ENCODE data around the gene FOXJ3. TPM values are rescaled to one million over a fixed set of nuclear protein-coding genes. Genes with fewer than 3 reads are reported as not detected.

The FOXJ3 gene
- polyA plus RNA-seq, 1 of the 3 experiments (the other 2 are of a cell fraction): 16.0 TPM

GRCh38 chr1:42251042-42251441 is 84.0 kb downstream of the FOXJ3 start:
- H3K27ac ChIP-seq (ENCODE audit: low read depth in 2 of 2, low read length in 1 of 2): no peak overlapping the region
- H3K4me3 ChIP-seq (ENCODE audit: low read depth in 2 of 2, low read length in 1 of 2): no peak overlapping the region
- DNase-seq: no peak
- H3K9me3 ChIP-seq: no peaks in the 10 kb centered on the region
- H3K4me1 ChIP-seq (ENCODE audit: control insufficient read depth in 1 of 2, insufficient read depth in 2 of 2, low read depth in 1 of 2, low read length in 1 of 2): no peaks in the 10 kb centered on the region
- H3K79me2 ChIP-seq (ENCODE audit: insufficient read depth): peaks cover 75% of the 10 kb centered on the region
- H3K36me3 ChIP-seq (replicated peaks in 1 of 2; ENCODE audit: control insufficient read depth in 1 of 2, insufficient read depth in 2 of 2, low read length in 1 of 2): peaks cover 2 to 30% of the 10 kb centered on the region in 2 experiments
- POLR2A ChIA-PET: no interaction called here
- H3K9me2 ChIP-seq: no peaks in the 10 kb centered on the region
- WGBS (ENCODE audit: low lambda C conversion rate): 100% methylated on average over 1 of the region's 1 CpG
- no peaks in the 10 kb centered on the region for H3K27me3 ChIP-seq (ENCODE audit: insufficient read depth)
- H3K4me2 ChIP-seq: no peak overlapping the region
- H4K20me1 ChIP-seq (ENCODE audit: insufficient read depth): no peaks in the 10 kb centered on the region
- peaks cover 3% of the 10 kb centered on the region for H3F3A ChIP-seq (replicated peaks; ENCODE audit: insufficient read depth)
- CTCF ChIA-PET: no interaction called here
- H3K9ac ChIP-seq: no peak overlapping the region
- H2AFZ ChIP-seq (ENCODE audit: low read depth): no peak overlapping the region
- TF ChIP-seq GABPA (IDR thresholded peaks at IDR 0.05; ENCODE audit: low read depth): no peak
- no peak for TF ChIP-seq MXI1 (IDR thresholded peaks at IDR 0.05; ENCODE audit: low read depth, low read length)
- no peak for TF ChIP-seq EZH2phosphoT487 (IDR thresholded peaks at IDR 0.05; ENCODE audit: borderline replicate concordance, low read depth)
- TF ChIP-seq ZBTB33 (IDR thresholded peaks at IDR 0.05; ENCODE audit: borderline replicate concordance, low read depth): no peak
- no peak for TF ChIP-seq IRF3 (IDR thresholded peaks at IDR 0.05; ENCODE audit: low read depth, low read length)
- no peak for TF ChIP-seq RFX5 (IDR thresholded peaks at IDR 0.05; ENCODE audit: low read length)
- TF ChIP-seq PBX3 (IDR thresholded peaks at IDR 0.05): no peak

- Histone ChIP-seq H3K9me3 (no peaks in the 10 kb centered on the region), H4K20me1 (ENCODE audit: insufficient read depth) (0 out of 2 replicates have a peak, but pooled peaks cover 7% of the 10 kb centered on the region), H3K27ac (ENCODE audit: low read depth in 2 of 2, low read length in 1 of 2) (no peak overlapping the region), H3K9me2 (no peaks in the 10 kb centered on the region), H3K9ac (no peak overlapping the region), H3F3A (replicated peaks; ENCODE audit: insufficient read depth) (peaks cover 3% of the 10 kb centered on the region), H3K27me3 (ENCODE audit: insufficient read depth) (no peaks in the 10 kb centered on the region), H3K4me1 (ENCODE audit: control insufficient read depth in 1 of 2, insufficient read depth in 2 of 2, low read depth in 1 of 2, low read length in 1 of 2) (no peaks in the 10 kb centered on the region), H3K4me2 (no peak overlapping the region), H3K79me2 (ENCODE audit: insufficient read depth) (peaks cover 75% of the 10 kb centered on the region), H2AFZ (ENCODE audit: low read depth) (no peak overlapping the region), H3K4me3 (ENCODE audit: low read depth in 2 of 2, low read length in 1 of 2) (no peak overlapping the region), H3K36me3 (replicated peaks in 1 of 2; ENCODE audit: control insufficient read depth in 1 of 2, insufficient read depth in 2 of 2, low read length in 1 of 2) (peaks cover under 1 to 30% of the 10 kb centered on the region in 2 experiments)
- CTCF ChIA-PET: no interaction called here
- no peak for DNase-seq
- POLR2A ChIA-PET: no interaction called here
- WGBS (ENCODE audit: low lambda C conversion rate): 67% methylated on average over 3 of the region's 3 CpGs
- TF ChIP-seq TEAD4 (IDR thresholded peaks at IDR 0.05; ENCODE audit: borderline replicate concordance, insufficient read depth) (no peak), JUND (IDR thresholded peaks at IDR 0.05) (no peak), USF1 (IDR thresholded peaks at IDR 0.05; ENCODE audit: borderline replicate concordance, low read depth) (no peak), FOSL2 (IDR thresholded peaks at IDR 0.05; ENCODE audit: borderline replicate concordance, low read depth) (no peak), MXI1 (IDR thresholded peaks at IDR 0.05; ENCODE audit: low read depth, low read length) (no peak), GABPA (IDR thresholded peaks at IDR 0.05; ENCODE audit: low read depth) (no peak), IRF3 (IDR thresholded peaks at IDR 0.05; ENCODE audit: low read depth, low read length) (no peak), MAX (IDR thresholded peaks at IDR 0.05; ENCODE audit: low read depth) (no peak), RXRA (IDR thresholded peaks at IDR 0.05; ENCODE audit: borderline replicate concordance, low read depth) (no peak), REST (IDR thresholded peaks at IDR 0.05; ENCODE audit: low read depth, low read length) (no peak)
Observed at GRCh38 chr1:42250164-42250563, 84.9 kb downstream of the FOXJ3 start.
